GM19455 (cell line): ENCODE data around the gene WDR6.

Experiments
- ATAC-seq: cut with Tn5 transposase; IDR thresholded peaks from one replicate; pipeline ENCODE4 v1.9.1; 2021; ENCODE audit not compliant: unreplicated experiment

WDR6 gene

DNA sequence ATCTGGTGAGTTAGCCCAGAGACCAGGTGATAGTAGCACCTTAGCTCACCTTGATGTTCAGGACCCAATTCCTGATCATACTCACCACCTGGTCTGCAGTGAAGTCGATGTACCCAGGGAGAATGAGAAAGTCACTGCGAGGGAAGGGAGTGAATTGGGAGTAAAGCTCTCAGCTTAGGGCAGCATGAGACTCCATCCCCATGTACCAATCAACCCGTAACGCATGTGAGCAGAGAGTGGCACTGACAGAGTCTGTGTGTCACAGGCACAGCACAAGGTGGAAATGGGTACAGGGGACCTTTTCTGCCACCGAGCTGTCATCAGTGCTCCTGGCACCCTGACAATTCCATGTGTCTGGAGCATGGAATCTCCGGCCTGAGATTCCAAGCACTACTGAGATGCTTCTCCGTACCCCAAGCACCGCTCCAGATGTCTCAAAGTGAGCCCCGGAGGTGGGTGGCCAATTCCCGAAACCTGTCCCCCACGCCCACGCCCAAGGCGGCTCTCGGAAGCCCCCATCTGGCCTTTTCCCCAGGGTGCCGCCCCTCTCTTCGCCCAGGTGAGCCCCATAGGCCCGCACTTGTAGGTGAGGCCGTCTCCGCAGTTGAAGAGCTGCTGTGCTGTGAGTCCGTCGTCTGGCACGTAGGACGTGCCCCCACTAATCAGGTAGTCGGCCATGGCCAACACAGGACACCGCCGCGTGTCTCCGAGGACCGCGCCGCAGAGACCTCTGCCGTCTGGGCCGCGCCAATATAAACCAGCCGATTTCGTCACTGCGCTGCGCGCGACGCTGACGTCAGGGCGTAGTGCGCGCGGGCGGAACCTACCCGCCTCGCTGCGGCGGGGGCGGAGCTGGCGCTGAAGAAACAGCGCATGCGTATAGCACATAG, 21.7 kb downstream of the WDR6 start, which contains the start of gene IMPDH2:
TSS of gene IMPDH2 (minus strand) at position 726 of the 890 bp plus-strand sequence. CDS start at position 678, 48 bp downstream.
- peak; percentile 89 for ATAC-seq

DNA sequence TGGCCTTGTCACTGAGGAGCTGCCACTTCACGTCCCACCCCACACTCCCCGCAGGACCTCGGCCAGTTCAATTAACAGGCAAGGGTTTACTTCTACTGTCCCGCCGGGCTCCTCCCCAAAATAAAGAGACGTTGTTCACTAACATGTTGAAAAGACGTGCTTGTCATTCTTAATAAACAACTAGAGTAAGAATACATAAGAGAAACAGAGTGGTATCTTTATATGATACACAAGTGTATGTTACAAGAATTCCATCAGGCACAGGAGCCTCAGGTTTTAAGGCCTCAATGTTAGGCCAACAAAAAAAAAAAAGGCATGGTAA, 22.3 kb downstream of the WDR6 start:
- no peak for ATAC-seq

DNA sequence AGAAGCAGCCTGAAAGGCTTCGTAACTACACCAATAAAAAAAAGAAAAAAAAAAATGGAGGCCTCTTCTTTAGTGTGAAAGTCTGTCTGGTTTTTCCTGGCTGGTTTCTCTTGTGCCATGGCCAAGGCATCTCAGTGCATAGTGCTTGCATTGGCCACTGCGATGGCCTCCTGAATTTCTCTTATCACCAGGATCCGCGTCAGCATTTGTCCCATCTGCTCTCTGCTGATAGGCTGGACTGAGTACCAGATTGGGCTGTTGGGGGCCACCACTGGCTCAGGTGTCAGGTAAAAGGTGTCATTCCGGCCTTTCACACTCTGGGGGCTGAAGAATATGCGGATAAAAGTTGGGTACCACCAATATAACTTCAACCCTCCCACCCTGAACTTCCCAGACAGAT, 23.1 kb downstream of the WDR6 start:
- no peak for ATAC-seq

DNA sequence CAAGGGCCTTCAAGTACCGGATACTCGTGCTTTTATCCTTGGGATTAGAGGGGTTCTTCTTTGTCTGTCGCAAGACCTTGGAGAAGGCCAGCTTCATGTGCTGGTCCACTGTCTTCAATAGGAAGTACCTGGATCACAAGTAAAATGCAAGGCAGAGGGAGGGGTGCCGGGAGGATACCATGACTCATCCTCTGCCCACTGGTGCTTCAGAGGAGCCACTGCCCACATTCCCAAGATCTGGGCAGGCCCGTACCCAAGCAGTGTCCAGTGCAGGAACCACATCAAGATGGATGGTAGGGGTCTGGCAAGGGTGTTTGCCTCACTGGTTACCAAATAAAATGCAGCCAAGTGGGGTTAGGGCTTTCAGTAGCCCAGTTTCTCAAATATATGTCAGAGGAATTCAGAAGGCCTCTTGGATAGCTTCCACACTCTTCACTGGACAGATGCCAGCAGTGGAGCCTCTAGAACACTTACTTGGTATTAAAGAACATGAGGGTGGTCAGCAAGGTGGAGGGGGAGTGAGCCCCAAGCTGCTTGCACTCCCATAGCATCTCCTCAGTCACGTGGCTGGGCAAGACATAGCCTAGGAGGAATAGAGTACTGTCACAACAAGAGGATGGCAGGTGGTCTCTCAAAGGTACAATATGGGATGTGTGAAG, 25.6 kb downstream of the WDR6 start:
- ATAC-seq: no peak

DNA sequence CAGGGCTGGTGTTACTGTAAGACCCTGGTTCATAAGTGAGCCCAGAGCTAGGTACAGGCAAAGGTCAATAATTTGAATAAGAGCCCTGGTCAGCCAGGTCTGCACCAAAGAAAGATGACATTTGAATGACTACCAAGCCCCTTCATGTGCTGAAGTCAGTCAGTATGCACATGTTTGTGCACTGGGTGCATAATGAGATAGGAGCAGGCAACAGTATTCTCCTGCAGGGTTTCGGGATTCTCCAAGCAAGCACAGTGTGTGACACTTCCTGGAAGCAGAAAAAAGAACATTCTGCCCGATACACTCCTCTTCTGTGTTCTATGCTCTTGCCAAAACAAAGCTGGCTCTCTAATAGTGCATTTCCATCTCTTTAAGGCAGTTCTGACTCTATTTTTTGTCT, 27.5 kb downstream of the WDR6 start:
- no peak for ATAC-seq

DNA sequence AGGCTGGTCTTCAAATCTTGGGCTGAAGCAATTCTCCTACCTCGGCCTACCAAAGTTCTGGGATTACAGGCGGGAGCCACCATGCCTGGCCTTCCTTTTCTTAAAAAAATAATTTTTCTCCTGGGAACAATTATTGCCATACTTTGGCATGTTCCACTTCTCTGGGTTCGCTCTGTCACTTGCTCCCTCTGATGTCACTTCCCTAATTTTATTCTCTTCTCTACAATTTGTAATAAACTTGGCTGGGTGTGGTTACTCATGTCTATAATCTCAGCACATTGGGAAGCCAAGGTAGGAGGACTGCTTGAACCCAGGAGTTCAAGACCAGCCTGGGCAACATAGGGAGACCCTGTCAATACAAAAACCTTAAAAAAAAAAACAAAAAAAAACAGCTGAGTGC, 28.1 kb downstream of the WDR6 start:
- no peak for ATAC-seq

DNA sequence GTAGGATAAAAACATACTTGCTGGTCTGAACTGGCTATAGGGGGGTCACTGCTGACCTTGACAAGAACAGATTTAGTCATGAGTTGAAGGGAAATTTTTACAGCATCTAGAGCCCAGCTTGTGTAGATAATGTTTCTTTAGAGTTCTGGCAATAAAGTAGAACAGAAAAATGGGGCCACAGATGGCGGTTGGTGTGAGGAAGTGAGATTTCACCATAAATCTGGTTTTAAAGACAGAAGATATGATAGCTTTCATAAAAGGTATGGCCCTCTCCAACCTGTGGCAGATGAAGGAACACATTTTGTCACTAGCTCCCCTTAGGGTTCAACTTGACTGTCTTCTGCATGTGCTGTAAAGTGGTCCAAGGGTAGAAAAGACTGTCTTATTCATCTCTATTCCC, 46.4 kb downstream of the WDR6 start:
- no peak for ATAC-seq

DNA sequence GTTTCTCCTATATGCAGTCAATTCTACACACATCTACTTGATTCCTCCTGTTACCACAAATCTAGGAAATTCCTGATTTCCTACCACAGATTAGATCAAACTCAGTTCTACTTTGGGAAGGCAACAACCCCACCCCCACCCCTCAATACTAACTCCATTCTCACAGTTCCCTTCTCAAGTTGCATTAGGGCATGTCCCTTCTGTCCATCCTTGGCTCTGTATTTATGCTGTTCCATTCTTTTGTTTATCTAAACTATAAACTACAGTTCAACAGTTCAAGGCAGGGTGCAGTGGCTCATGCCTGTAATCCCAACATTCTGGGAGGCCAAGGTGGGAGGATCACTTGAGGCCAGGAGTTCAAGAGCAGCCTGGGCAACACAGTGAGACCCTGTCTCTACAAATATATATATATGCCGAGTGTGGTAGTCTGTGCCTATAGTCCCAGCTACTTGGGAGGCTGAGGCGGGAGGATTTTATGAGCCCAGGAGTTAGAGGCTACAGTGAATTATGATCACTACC, 47.2 kb downstream of the WDR6 start:
- no peak for ATAC-seq

DNA sequence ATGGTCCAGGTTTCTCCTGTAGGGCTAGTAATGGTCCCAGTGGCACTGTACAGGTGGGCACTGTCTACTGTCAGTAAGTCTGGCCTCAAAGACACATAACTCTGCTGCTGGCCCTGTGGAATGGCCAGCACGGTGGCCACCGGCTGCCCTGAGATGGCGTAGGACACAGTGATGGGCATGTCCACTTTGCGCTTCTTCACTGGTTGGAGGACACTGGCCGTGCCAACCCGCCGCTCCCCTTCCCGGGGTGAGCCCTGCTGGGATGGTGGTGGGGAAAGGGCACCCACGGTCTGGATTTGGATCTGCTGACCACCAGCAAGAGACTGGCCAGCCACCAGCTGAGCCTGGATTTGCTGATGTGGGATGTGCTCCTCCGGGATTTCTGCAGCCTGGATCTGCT, 50.1 kb downstream of the WDR6 start:
- no peak for ATAC-seq

DNA sequence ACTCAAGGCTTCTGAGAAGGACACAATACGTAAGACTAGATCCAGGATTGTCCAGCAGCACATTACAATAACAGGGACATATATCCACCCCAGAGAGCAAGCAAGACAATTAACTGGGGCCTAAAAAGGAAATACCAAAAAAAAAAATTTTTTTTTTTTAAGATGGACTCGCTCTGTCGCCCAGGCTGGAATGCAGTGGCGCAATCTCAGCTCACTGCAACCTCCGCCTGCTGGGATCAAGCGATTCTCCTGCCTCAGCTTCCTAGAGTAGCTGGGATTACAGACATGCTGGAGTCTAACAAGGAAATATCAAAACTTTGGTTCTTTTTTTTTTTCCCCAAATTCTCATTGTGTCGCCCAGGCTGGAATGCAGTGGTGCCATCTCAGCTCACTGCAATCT, 50.8 kb downstream of the WDR6 start:
- ATAC-seq: no peak
